Activated CD8-positive, alpha-beta T cell treated with anti-CD3 and anti-CD28 coated beads for 36 hours (primary cell): ENCODE data around the gene ZFAND2B. TPM values are rescaled to one million over a fixed set of nuclear protein-coding genes. Genes with fewer than 3 reads are reported as not detected.

Experiments used
- ATAC-seq: fragments of 200-7000 bp; cut with Tn5 transposase; one replicate; pipeline ENCODE4 v1.10.0; 2021; ENCODE audit warnings: mild to moderate bottlenecking, moderate library complexity
- CTCF ChIA-PET: fragments of 350-600 bp; sonication (Branson Sonifier 250); formaldehyde crosslinking; loops from one replicate; lab custom pipeline; 2021; ENCODE audit warnings: antibody characterized with exemption; lab: Charles Lee
- POLR2A ChIA-PET: fragments of 350-600 bp; sonication (Branson Sonifier 250); formaldehyde crosslinking; loops from one replicate; lab custom pipeline; 2021; ENCODE audit warnings: antibody characterized with exemption; lab: Charles Lee
- DNase-seq: peaks from one replicate; pipeline ENCODE4 v3.0.0-alpha.2; 2020
- H3K27ac Mint-ChIP-seq: one replicate; pipeline ENCODE4 v1.8.0; 2021; ENCODE audit warnings: mild to moderate bottlenecking, mixed read lengths
- H3K27me3 Mint-ChIP-seq: one replicate; pipeline ENCODE4 v1.8.0; 2021; ENCODE audit warnings: mixed read lengths
- H3K36me3 Mint-ChIP-seq: one replicate; pipeline ENCODE4 v1.8.0; 2021; ENCODE audit warnings: low read depth, mixed read lengths
- H3K4me1 Mint-ChIP-seq: one replicate; pipeline ENCODE4 v1.8.0; 2021; ENCODE audit warnings: low read depth, mixed read lengths
- H3K4me3 Mint-ChIP-seq: one replicate; pipeline ENCODE4 v1.8.0; 2021; ENCODE audit warnings: mild to moderate bottlenecking, moderate library complexity, mixed read lengths
- H3K9me3 Mint-ChIP-seq: one replicate; pipeline ENCODE4 v1.8.0; 2021; ENCODE audit warnings: mixed read lengths
- intact Hi-C: fragments of 100-400 bp; cut with micrococcal nuclease; formaldehyde crosslinking; loops from one replicate; pipeline ENCODE4 v1.10.0; 2022
- total RNA-seq, 2 experiments: library from RNA; stranded (reverse); gene quantifications; one replicate each; pipeline ENCODE4 v1.2.3, GENCODE V29; 2021
- TF ChIP-seq, protein P1 (sequence below): fragments of 200-600 bp; IDR thresholded peaks from one replicate; pipeline ENCODE4 v1.8.0; 2022; ENCODE audit warnings: antibody characterized with exemption, mild to moderate bottlenecking

Gene ZFAND2B
- total RNA-seq, 2 experiments from 2014 or later = 31.3 to 33.3 TPM

DNA sequence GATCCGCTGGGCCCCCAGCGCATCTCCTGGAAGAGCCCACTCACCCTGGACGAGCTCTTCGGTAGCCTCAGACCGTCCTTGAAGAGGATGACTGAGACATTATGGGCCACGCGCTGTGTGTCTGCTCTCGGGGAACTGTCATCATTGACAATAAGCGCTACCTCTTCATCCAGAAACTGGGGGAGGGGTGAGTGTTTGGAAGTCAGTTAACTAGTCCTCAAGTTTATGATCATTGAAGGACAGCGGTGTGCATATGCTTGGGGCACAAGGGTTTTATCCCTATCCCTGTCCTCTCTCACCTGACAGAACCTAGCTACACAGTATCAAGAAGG lies 39.3 kb downstream of the ZFAND2B start:
- intact Hi-C loops = loop anchor here (5.0 kb wide), 1 partner anchor 51 kb away; no protein-coding TSS in a partner anchor
- ATAC-seq (no peak), DNase-seq (peak; percentile 30)
- H3K27me3 Mint-ChIP-seq = no peaks in the 10 kb centered on the region
- peak overlapping the region; percentile 98 for H3K4me3 Mint-ChIP-seq
- ChIA-PET CTCF (interaction anchor here (1.0 to 3.0 kb wide), 6 partner anchors 9 to 72 kb away, joined by 3 to 24 read pairs (median 12); partner anchors contain the start of genes ANKZF1, ATG9A and ZFAND2B), POLR2A (interaction anchor here (1.0 to 19.2 kb wide), 13 partner anchors 8 to 133 kb away, joined by 3 to 239 read pairs (median 6); partner anchors contain the start of genes ABCB6, ANKZF1, ATG9A and TUBA4A)
- H3K4me1 Mint-ChIP-seq = peaks cover 66% of the 10 kb centered on the region
- H3K36me3 Mint-ChIP-seq = peaks cover 41% of the 10 kb centered on the region
- H3K27ac Mint-ChIP-seq = peak overlapping the region; percentile 99
- H3K9me3 Mint-ChIP-seq = no peaks in the 10 kb centered on the region
- TF ChIP-seq, protein P1, sequence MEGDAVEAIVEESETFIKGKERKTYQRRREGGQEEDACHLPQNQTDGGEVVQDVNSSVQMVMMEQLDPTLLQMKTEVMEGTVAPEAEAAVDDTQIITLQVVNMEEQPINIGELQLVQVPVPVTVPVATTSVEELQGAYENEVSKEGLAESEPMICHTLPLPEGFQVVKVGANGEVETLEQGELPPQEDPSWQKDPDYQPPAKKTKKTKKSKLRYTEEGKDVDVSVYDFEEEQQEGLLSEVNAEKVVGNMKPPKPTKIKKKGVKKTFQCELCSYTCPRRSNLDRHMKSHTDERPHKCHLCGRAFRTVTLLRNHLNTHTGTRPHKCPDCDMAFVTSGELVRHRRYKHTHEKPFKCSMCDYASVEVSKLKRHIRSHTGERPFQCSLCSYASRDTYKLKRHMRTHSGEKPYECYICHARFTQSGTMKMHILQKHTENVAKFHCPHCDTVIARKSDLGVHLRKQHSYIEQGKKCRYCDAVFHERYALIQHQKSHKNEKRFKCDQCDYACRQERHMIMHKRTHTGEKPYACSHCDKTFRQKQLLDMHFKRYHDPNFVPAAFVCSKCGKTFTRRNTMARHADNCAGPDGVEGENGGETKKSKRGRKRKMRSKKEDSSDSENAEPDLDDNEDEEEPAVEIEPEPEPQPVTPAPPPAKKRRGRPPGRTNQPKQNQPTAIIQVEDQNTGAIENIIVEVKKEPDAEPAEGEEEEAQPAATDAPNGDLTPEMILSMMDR = no peak

DNA sequence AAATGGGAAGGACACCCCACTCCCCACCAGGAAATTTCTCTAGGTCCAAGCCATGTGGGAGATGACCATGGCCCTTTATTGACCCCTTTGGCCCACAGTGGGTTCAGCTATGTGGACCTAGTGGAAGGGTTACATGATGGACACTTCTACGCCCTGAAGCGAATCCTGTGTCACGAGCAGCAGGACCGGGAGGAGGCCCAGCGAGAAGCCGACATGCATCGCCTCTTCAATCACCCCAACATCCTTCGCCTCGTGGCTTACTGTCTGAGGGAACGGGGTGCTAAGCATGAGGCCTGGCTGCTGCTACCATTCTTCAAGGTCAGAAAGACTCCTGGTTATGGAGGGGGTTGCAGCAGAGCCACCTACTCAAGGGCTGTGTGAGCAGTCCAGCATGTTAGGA lies 40.0 kb downstream of the ZFAND2B start:
- TF ChIP-seq, protein P1 = no peak
- Mint-ChIP-seq H3K4me1 (peaks cover 73% of the 10 kb centered on the region), H3K4me3 (peak overlapping the region; percentile 98), H3K27ac (peak overlapping the region; percentile 91), H3K36me3 (peaks cover 48% of the 10 kb centered on the region), H3K27me3 (no peaks in the 10 kb centered on the region), H3K9me3 (no peaks in the 10 kb centered on the region)
- POLR2A ChIA-PET = interaction anchor here (1.4 to 19.2 kb wide), 6 partner anchors 7 to 41 kb away, joined by 4 to 239 read pairs (median 6); partner anchors contain the start of genes ANKZF1, ATG9A, TUBA4A and TUBA4B
- CTCF ChIA-PET = interaction anchor here (1.0 to 3.0 kb wide), 5 partner anchors 8 to 52 kb away, joined by 3 to 24 read pairs (median 14); partner anchors contain the start of genes ANKZF1, ATG9A and ZFAND2B
- intact Hi-C loops = loop anchor here (5.0 kb wide), 1 partner anchor 51 kb away; no protein-coding TSS in a partner anchor
- DNase-seq (no peak), ATAC-seq (no peak)

DNA sequence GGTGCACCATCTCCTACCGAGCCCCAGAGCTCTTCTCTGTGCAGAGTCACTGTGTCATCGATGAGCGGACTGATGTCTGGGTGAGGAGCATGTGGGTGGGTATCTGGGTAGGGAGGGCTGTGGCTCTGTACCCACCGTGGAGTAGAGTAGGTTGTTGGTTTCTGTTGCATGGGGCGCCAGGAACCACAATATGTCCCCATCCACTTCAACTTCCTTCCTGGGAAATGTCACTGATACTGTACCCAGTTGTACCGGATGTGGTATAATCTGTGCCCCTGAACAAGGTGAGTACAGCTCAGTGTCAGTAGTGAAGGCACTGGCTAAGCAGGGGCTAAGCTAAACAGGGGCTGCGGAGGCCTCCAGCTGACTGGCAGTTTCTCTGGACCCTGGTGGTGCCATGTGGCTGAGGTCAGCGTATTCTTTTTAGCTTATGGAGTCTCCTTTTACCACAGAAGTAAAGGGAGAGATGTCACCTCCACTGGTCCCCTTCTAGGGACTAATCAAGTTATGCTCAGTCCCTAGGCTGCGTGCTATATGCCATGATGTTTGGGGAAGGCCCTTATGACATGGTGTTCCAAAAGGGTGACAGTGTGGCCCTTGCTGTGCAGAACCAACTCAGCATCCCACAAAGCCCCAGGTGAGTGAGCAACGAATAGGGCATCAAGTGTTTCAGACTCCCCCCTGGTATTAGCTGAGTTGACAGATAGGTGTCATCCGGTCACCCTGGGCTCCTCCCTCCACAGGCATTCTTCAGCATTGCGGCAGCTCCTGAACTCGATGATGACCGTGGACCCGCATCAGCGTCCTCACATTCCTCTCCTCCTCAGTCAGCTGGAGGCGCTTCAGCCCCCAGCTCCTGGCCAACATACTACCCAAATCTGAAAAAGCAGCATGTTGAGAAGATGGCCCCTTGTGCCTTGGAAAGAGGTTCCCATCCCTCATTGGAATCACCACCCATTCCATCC lies 41.4 kb downstream of the ZFAND2B start:
- ATAC-seq = peak; percentile 71
- peak; percentile 86 for DNase-seq
- Mint-ChIP-seq H3K36me3 (peaks cover 62% of the 10 kb centered on the region), H3K4me1 (peaks cover 81% of the 10 kb centered on the region), H3K27me3 (no peaks in the 10 kb centered on the region), H3K27ac (peak overlapping the region; percentile 91), H3K4me3 (peak overlapping the region; percentile 98), H3K9me3 (no peaks in the 10 kb centered on the region)
- ChIA-PET POLR2A (interaction anchor here (0.6 to 19.2 kb wide), 10 partner anchors 10 to 131 kb away, joined by 3 to 239 read pairs (median 4); partner anchors contain the start of genes ABCB6, ANKZF1, ATG9A and DNAJB2), CTCF (interaction anchor here (0.7 to 10.1 kb wide), 13 partner anchors 8 to 105 kb away, joined by 3 to 132 read pairs (median 4); partner anchors contain the start of genes CNPPD1 and DNAJB2)
- intact Hi-C loops = loop anchor here (5.0 kb wide), 1 partner anchor 49 kb away; no protein-coding TSS in a partner anchor
- TF ChIP-seq, protein P1 = no peak

DNA sequence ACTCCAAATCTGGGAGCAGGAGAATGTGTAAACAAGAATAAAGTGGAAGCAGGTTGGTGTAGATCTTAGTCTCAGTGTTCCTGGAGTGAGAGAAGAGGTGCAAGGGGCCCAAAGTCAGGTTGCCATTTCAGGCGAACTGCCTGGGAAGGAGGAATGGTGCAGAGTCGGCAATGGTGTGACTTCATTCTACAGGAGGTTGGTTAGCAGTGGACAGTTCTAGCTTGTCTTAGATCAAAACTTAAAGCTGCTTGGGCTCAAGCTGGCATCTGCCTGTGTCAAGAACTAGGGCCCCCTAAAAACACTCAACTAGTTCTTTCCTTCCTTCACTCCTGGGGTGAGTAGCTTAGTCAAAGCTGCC lies 42.2 kb downstream of the ZFAND2B start:
- TF ChIP-seq, protein P1 = no peak
- Mint-ChIP-seq H3K36me3 (peaks cover 64% of the 10 kb centered on the region), H3K4me1 (peaks cover 74% of the 10 kb centered on the region), H3K4me3 (peak overlapping the region; percentile 68), H3K27me3 (no peaks in the 10 kb centered on the region), H3K9me3 (no peaks in the 10 kb centered on the region), H3K27ac (peak overlapping the region; percentile 91)
- intact Hi-C loops = loop anchor here (5.0 kb wide), 1 partner anchor 48 kb away; no protein-coding TSS in a partner anchor
- ATAC-seq (no peak), DNase-seq (no peak)
- POLR2A ChIA-PET = interaction anchor here (1.6 to 19.2 kb wide), 5 partner anchors 11 to 130 kb away, joined by 4 to 239 read pairs (median 12); partner anchors contain the start of genes ABCB6, ANKZF1 and ATG9A
- CTCF ChIA-PET = interaction anchor here (0.9 to 10.1 kb wide), 11 partner anchors 9 to 104 kb away, joined by 3 to 132 read pairs (median 5); partner anchors contain the start of genes CNPPD1 and DNAJB2
